ENCODE data around the gene CSRNP3.

The CSRNP3 gene

GRCh38 chr2:165634855-165635254 lies 165.4 kb downstream of the CSRNP3 start (continued):
- TF ChIP-seq ZNF214 (tag by site-specific recombination; IDR thresholded peaks at IDR 0.05; ENCODE audit: borderline replicate concordance) (no peak), GLIS1 (tag by site-specific recombination; IDR thresholded peaks at IDR 0.05) (peak; percentile 64), ZNF324 (tag by site-specific recombination; IDR thresholded peaks at IDR 0.05) (no peak)
- TF ChIP-seq, protein P1, sequence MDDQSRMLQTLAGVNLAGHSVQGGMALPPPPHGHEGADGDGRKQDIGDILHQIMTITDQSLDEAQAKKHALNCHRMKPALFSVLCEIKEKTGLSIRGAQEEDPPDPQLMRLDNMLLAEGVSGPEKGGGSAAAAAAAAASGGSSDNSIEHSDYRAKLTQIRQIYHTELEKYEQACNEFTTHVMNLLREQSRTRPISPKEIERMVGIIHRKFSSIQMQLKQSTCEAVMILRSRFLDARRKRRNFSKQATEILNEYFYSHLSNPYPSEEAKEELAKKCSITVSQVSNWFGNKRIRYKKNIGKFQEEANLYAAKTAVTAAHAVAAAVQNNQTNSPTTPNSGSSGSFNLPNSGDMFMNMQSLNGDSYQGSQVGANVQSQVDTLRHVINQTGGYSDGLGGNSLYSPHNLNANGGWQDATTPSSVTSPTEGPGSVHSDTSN (CRISPR knock-in tag; IDR thresholded peaks at IDR 0.05), result no peak

DNA sequence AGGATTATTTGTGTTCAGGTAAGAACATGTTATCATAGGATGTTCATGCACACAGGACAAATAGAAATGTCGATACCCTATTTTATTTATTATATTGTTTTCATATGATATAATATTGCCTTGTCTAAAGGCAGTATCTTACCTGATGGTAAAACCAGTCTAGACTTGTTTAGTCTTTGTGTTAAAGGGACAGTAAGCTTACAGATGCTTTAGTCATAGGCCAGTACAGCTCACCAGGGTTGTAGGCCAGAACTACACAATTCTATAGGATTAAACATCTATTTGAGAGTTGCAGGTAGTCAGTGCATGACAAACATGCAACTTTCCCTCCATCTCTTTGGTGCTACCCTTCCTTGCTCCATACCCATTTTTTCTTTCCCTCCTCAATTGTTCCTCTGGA lies 166.0 kb downstream of the CSRNP3 start:
- Histone ChIP-seq H3K9me3 (ENCODE audit: control insufficient read depth, insufficient read depth, low read depth, low read length) (no peaks in the 10 kb centered on the region), H3K36me3 (ENCODE audit: control insufficient read depth in 2 of 2, insufficient read depth in 1 of 2, low read length in 2 of 2) (no peaks in the 10 kb centered on the region), H3K27ac (ENCODE audit: extremely low read depth, low read depth, low read length) (peak overlapping the region; percentile 17; the same call in 1 of the 2 replicates), H3K4me3 (ENCODE audit: low read depth, low read length) (no peak overlapping the region), H3K4me1 (ENCODE audit: control insufficient read depth, insufficient read depth, low read length) (peaks cover 13% of the 10 kb centered on the region)
- ChIA-PET CTCF (no interaction called here), POLR2A (no interaction called here)
- TF ChIP-seq TSHZ1 (tag by site-specific recombination; IDR thresholded peaks at IDR 0.05; ENCODE audit: borderline replicate concordance) (no peak), HIC1 (tag by site-specific recombination; IDR thresholded peaks at IDR 0.05) (no peak), ZNF132 (tag by site-specific recombination; IDR thresholded peaks at IDR 0.05; ENCODE audit: borderline replicate concordance) (no peak), ZNF2 (tag by site-specific recombination; IDR thresholded peaks at IDR 0.05) (no peak), ZBTB20 (tag by site-specific recombination; IDR thresholded peaks at IDR 0.05) (no peak), ZNF146 (tag by site-specific recombination; IDR thresholded peaks at IDR 0.05) (no peak)
- TF ChIP-seq, protein P2, sequence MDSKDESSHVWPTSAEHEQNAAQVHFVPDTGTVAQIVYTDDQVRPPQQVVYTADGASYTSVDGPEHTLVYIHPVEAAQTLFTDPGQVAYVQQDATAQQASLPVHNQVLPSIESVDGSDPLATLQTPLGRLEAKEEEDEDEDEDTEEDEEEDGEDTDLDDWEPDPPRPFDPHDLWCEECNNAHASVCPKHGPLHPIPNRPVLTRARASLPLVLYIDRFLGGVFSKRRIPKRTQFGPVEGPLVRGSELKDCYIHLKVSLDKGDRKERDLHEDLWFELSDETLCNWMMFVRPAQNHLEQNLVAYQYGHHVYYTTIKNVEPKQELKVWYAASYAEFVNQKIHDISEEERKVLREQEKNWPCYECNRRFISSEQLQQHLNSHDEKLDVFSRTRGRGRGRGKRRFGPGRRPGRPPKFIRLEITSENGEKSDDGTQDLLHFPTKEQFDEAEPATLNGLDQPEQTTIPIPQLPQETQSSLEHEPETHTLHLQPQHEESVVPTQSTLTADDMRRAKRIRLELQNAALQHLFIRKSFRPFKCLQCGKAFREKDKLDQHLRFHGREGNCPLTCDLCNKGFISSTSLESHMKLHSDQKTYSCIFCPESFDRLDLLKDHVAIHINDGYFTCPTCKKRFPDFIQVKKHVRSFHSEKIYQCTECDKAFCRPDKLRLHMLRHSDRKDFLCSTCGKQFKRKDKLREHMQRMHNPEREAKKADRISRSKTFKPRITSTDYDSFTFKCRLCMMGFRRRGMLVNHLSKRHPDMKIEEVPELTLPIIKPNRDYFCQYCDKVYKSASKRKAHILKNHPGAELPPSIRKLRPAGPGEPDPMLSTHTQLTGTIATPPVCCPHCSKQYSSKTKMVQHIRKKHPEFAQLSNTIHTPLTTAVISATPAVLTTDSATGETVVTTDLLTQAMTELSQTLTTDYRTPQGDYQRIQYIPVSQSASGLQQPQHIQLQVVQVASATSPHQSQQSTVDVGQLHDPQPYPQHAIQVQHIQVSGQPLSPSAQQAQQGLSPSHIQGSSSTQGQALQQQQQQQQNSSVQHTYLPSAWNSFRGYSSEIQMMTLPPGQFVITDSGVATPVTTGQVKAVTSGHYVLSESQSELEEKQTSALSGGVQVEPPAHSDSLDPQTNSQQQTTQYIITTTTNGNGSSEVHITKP (tag by site-specific recombination; IDR thresholded peaks at IDR 0.05), result no peak

GRCh38 chr2:165636959-165637358 lies 167.5 kb downstream of the CSRNP3 start:
- H3K4me3 ChIP-seq (ENCODE audit: low read depth, low read length), result no peak overlapping the region
- no peak overlapping the region for H3K27ac ChIP-seq (ENCODE audit: extremely low read depth, low read depth, low read length)
- ChIA-PET POLR2A (no interaction called here), CTCF (no interaction called here)
- TF ChIP-seq ZNF138 (tag by site-specific recombination; IDR thresholded peaks at IDR 0.05; ENCODE audit: borderline replicate concordance) (no peak), SCRT2 (tag by site-specific recombination; IDR thresholded peaks at IDR 0.05) (peak; percentile 53)
- peaks cover 11% of the 10 kb centered on the region; the same call in 1 of the 2 replicates for H3K4me1 ChIP-seq (ENCODE audit: control insufficient read depth, insufficient read depth, low read length)
- no peaks in the 10 kb centered on the region for H3K9me3 ChIP-seq (ENCODE audit: control insufficient read depth, insufficient read depth, low read depth, low read length)
- H3K36me3 ChIP-seq (ENCODE audit: control insufficient read depth in 2 of 2, insufficient read depth in 1 of 2, low read length in 2 of 2), result no peaks in the 10 kb centered on the region
